Upper lobe of left lung (tissue), 6 donors: ENCODE results near the gene FOXP4. TPM values are rescaled to one million over a fixed set of nuclear protein-coding genes. Genes with fewer than 3 reads are reported as not detected.

Experiments
- ATAC-seq, 2 donors: fragments of 200-7000 bp; cut with Tn5 transposase; one replicate each; pipeline ENCODE4 v1.9.1; 2022; ENCODE audit warnings: mild to moderate bottlenecking in 2 of 2, moderate library complexity in 2 of 2; ENCODE audit not compliant: low FRiP score in 2 of 2
- DNase-seq, 2 donors: peaks; one replicate each; pipeline ENCODE4 v3.0.0-alpha.2; 2019 to 2020
- H3K27ac ChIP-seq, 4 donors: fragments of 200-600 bp; sonication (generic); one replicate each; pipeline ENCODE4 v1.5.1; 2016 to 2019
- H3K27me3 ChIP-seq, 4 donors: fragments of 200-600 bp; sonication (generic); one replicate each; pipeline ENCODE4 v1.5.1; 2017 to 2019
- H3K36me3 ChIP-seq, 4 donors: fragments of 200-600 bp; sonication (generic); one replicate each; pipeline ENCODE4 v1.5.1; 2016 to 2019
- H3K4me1 ChIP-seq, 4 donors: fragments of 200-600 bp; sonication (generic); one replicate each; pipeline ENCODE4 v1.5.1; 2018 to 2019
- H3K4me3 ChIP-seq, 4 donors: fragments of 200-600 bp; sonication (generic); one replicate each; pipeline ENCODE4 v1.5.1; 2017 to 2019; ENCODE audit warnings: mild to moderate bottlenecking in 2 of 4, moderate library complexity in 1 of 4
- H3K9me3 ChIP-seq, 4 donors: fragments of 200-600 bp; sonication (generic); one replicate each; pipeline ENCODE4 v1.5.1; 2018 to 2019
- CTCF ChIP-seq, 6 experiments: fragments of 450-650 bp in 4 of 6; fragments of 200-600 bp in 2 of 6; sonication (generic) in 2 of 6; IDR thresholded peaks; one replicate each; pipeline ENCODE4 v1.5.1; 2016 to 2019; ENCODE audit warnings: antibody characterized with exemption in 6 of 6
- EP300 ChIP-seq, 4 donors: sonication (generic); formaldehyde crosslinking; IDR thresholded peaks; one replicate each; pipeline ENCODE4 v1.5.1; 2017; ENCODE audit warnings: antibody characterized with exemption in 4 of 4, control low read depth in 2 of 4
- POLR2A ChIP-seq, 4 donors: fragments of 450-650 bp; IDR thresholded peaks; one replicate each; pipeline ENCODE4 v1.5.1; 2016 to 2017; ENCODE audit warnings: antibody characterized with exemption in 4 of 4, mild to moderate bottlenecking in 2 of 4
- POLR2AphosphoS5 ChIP-seq, 2 donors: sonication (generic); formaldehyde crosslinking; IDR thresholded peaks; one replicate each; pipeline ENCODE4 v1.5.1; 2017; ENCODE audit warnings: antibody characterized with exemption in 2 of 2
- WGBS, 2 donors: methylation state at CpG; one replicate each; pipeline ENCODE4 v1.1.5; 2017 to 2018; 5-methylcytosine and 5-hydroxymethylcytosine counted together
- total RNA-seq, 6 donors: library from RNA; depleted of rRNA in 4 of 6; stranded (reverse); fragments of >200 nt in 4 of 6; gene quantifications; one replicate each; pipeline versions ENCODE4 v1.1.0 to v1.2.1, GENCODE V29; 2016 to 2021
- donor health status: DM: no; HTN: no; CAD: no; lungs with moderate emphysema.
- donor health status: DM: no; HTN: yes; CAD: no; lungs with severe emphysema.

FOXP4 gene
- total RNA-seq, 6 donors from 2014 or later: 21.0 to 52.2 (median 27.7) TPM

GRCh38 chr6:41561416-41561815 lies 15.2 kb downstream of the FOXP4 start:
- ATAC-seq (no peak), DNase-seq (no peak)
- H3K27me3 ChIP-seq: no peaks in the 10 kb centered on the region
- H3K4me1 ChIP-seq: peaks cover 13 to 48% (median 21%) of the 10 kb centered on the region in 4 donors
- H3K4me3 ChIP-seq: no peak overlapping the region
- no peak overlapping the region for H3K27ac ChIP-seq
- TF ChIP-seq POLR2A (IDR thresholded peaks at IDR 0.05) (no peak), POLR2AphosphoS5 (IDR thresholded peaks at IDR 0.05) (no peak), CTCF (IDR thresholded peaks at IDR 0.05) (no peak), EP300 (IDR thresholded peaks at IDR 0.05) (no peak)
- peaks cover 2 to 11% (median 11%) of the 10 kb centered on the region in 4 donors for H3K36me3 ChIP-seq
- WGBS, 2 donors: 75 to 79% methylated on average over 3 of the region's 3 CpGs
- H3K9me3 ChIP-seq: no peaks in the 10 kb centered on the region

- DNase-seq: no peak
- Histone ChIP-seq H3K27ac (no peak overlapping the region), H3K9me3 (no peaks in the 10 kb centered on the region), H3K4me1 (peaks cover 13 to 48% (median 21%) of the 10 kb centered on the region in 4 donors), H3K36me3 (peaks cover 4 to 19% (median 18%) of the 10 kb centered on the region in 4 donors), H3K27me3 (no peaks in the 10 kb centered on the region), H3K4me3 (no peak overlapping the region)
- TF ChIP-seq CTCF (IDR thresholded peaks at IDR 0.05) (no peak), POLR2AphosphoS5 (IDR thresholded peaks at IDR 0.05) (no peak), POLR2A (IDR thresholded peaks at IDR 0.05) (no peak), EP300 (IDR thresholded peaks at IDR 0.05) (no peak)
- no peak for ATAC-seq
- 79 to 81% methylated on average over 8 to 10 of the region's 10 CpGs for WGBS, 2 donors
These were observed 16.0 kb downstream of the FOXP4 start for GRCh38 chr6:41561931-41562911.

GRCh38 chr6:41563060-41563776 lies 17.0 kb downstream of the FOXP4 start:
- no peak for ATAC-seq
- Histone ChIP-seq H3K9me3 (no peaks in the 10 kb centered on the region), H3K4me3 (no peak overlapping the region), H3K36me3 (peaks cover 6 to 24% (median 18%) of the 10 kb centered on the region in 4 donors), H3K27me3 (no peaks in the 10 kb centered on the region), H3K4me1 (peaks cover 13 to 50% (median 24%) of the 10 kb centered on the region in 4 donors), H3K27ac (no peak overlapping the region)
- DNase-seq: no peak
- WGBS, 2 donors: 58 to 75% methylated on average over 8 of the region's 8 CpGs
- TF ChIP-seq POLR2A (IDR thresholded peaks at IDR 0.05) (no peak), CTCF (IDR thresholded peaks at IDR 0.05) (no peak), EP300 (IDR thresholded peaks at IDR 0.05) (no peak), POLR2AphosphoS5 (IDR thresholded peaks at IDR 0.05) (no peak)

- Histone ChIP-seq H3K9me3 (no peaks in the 10 kb centered on the region), H3K36me3 (peaks cover 6 to 24% (median 19%) of the 10 kb centered on the region in 4 donors), H3K27ac (no peak overlapping the region), H3K4me3 (no peak overlapping the region), H3K27me3 (no peaks in the 10 kb centered on the region), H3K4me1 (peaks cover 10 to 54% (median 35%) of the 10 kb centered on the region in 4 donors)
- 93 to 97% methylated on average over 5 of the region's 5 CpGs for WGBS, 2 donors
- no peak for ATAC-seq
- TF ChIP-seq CTCF (IDR thresholded peaks at IDR 0.05): no peak
- no peak for TF ChIP-seq POLR2A (IDR thresholded peaks at IDR 0.05)
- no peak for TF ChIP-seq EP300 (IDR thresholded peaks at IDR 0.05)
- no peak for TF ChIP-seq POLR2AphosphoS5 (IDR thresholded peaks at IDR 0.05)
- DNase-seq: no peak
These were observed 18.4 kb downstream of the FOXP4 start for GRCh38 chr6:41564448-41565142.
